Measurements from ENCODE around the gene SDR42E1.

- no peak for TF ChIP-seq POLR2A (IDR thresholded peaks at IDR 0.05)
- no peak for TF ChIP-seq CTCF (IDR thresholded peaks at IDR 0.05)
These were observed 15.6 kb downstream of the SDR42E1 start for GRCh38 chr16:81995651-81996050.
